ENCODE measurements around the gene HLF.

Gene HLF

DNA sequence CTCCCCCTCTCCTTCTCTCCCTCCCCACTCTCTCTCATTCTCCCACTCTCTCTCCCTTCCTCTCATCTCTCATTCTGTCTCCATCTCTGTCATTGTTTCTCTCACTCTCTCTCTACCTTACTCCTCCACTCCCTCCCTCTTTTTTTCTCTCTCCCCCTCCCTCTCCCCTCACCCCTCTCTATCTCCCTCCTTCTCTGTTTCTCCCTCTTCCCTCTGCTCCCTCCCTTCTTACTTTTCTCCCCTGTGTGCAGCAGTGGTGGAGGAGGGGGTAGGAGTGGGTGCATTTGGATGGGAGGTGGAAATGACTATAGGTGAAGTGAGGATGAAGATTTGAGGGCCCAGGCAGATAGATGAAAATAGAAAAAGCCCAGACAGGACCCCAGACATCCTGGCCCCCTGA is 70.9 kb downstream of the HLF start:
- H3K79me1 ChIP-seq (replicated peaks; ENCODE audit: low read length, poor library complexity, severe bottlenecking) = no peaks in the 10 kb centered on the region
- H3K14ac ChIP-seq (ENCODE audit: low read length in 2 of 2) = no peak overlapping the region
- no peak overlapping the region for H2BK15ac ChIP-seq (ENCODE audit: low read depth, poor library complexity, severe bottlenecking)
- no peak overlapping the region for H3K18ac ChIP-seq (ENCODE audit: low read depth in 1 of 2, low read length in 2 of 2)
- H3K4me2 ChIP-seq (ENCODE audit: low read length, poor library complexity, severe bottlenecking) = no peak overlapping the region
- no peak overlapping the region for H3K23ac ChIP-seq (ENCODE audit: low read length in 2 of 2)
- no peak overlapping the region for H3K9ac ChIP-seq (ENCODE audit: low read length)
- no peak overlapping the region for H3K4ac ChIP-seq (ENCODE audit: low read depth in 1 of 2, low read length in 2 of 2)
- no peak overlapping the region for H3K4me3 ChIP-seq (ENCODE audit: insufficient read depth in 1 of 2, low read depth in 1 of 2, low read length in 2 of 2)
- no peak overlapping the region for H4K8ac ChIP-seq (ENCODE audit: low read length)
- H2BK12ac ChIP-seq (ENCODE audit: low read length in 2 of 2) = no peak overlapping the region
- no peak for DNase-seq
- H2AFZ ChIP-seq (ENCODE audit: low read depth, low read length) = no peak overlapping the region
- no peak overlapping the region for H3K27ac ChIP-seq (ENCODE audit: low read length, poor library complexity, severe bottlenecking)
- no peak overlapping the region for H2BK120ac ChIP-seq (ENCODE audit: low read depth, low read length)
- no peak overlapping the region for H2BK5ac ChIP-seq (ENCODE audit: low read depth, low read length, poor library complexity, severe bottlenecking)
- H4K91ac ChIP-seq (ENCODE audit: low read length) = no peak overlapping the region
- H2AK5ac ChIP-seq (ENCODE audit: low read length, severe bottlenecking) = no peak overlapping the region
- H3K27me3 ChIP-seq (ENCODE audit: control insufficient read depth in 1 of 2, insufficient read depth in 1 of 2, low read length in 2 of 2) = peaks cover 14 to 31% of the 10 kb centered on the region in 2 experiments
- H3K4me1 ChIP-seq (ENCODE audit: control insufficient read depth, insufficient read depth, low read depth, low read length) = no peaks in the 10 kb centered on the region
- no peaks in the 10 kb centered on the region for H3K36me3 ChIP-seq (ENCODE audit: control insufficient read depth in 1 of 2, insufficient read depth in 2 of 2, low read depth in 1 of 2, low read length in 2 of 2)
- no peaks in the 10 kb centered on the region for H3K9me3 ChIP-seq (ENCODE audit: control insufficient read depth, low read length)

DNA sequence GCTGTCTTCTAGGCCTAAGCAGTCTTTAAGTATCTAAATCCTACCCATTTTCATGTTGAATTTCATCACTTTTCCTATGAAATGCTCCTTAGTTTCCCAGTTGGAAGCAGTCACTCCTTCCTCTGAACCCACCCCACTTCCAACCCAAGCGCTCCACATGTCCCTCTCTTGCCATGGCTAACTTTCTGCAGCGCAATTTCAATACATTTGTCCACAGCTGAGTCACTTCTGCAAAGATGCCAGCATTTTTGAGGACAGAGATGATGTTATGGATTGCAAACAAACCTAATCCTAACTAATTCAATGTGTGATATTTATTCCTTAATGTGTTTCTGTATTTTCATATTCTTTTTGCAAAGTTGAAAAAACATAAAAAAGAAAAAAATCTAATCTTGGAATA is 71.7 kb downstream of the HLF start:
- Histone ChIP-seq H3K27ac (ENCODE audit: low read length, poor library complexity, severe bottlenecking) (no peak overlapping the region), H3K4me2 (ENCODE audit: low read length, poor library complexity, severe bottlenecking) (no peak overlapping the region), H3K4me1 (ENCODE audit: control insufficient read depth, insufficient read depth, low read depth, low read length) (no peaks in the 10 kb centered on the region), H3K23ac (ENCODE audit: low read length in 2 of 2) (no peak overlapping the region), H3K36me3 (ENCODE audit: control insufficient read depth in 1 of 2, insufficient read depth in 2 of 2, low read depth in 1 of 2, low read length in 2 of 2) (no peaks in the 10 kb centered on the region), H2BK15ac (ENCODE audit: low read depth, poor library complexity, severe bottlenecking) (no peak overlapping the region), H3K18ac (ENCODE audit: low read depth in 1 of 2, low read length in 2 of 2) (no peak overlapping the region), H4K8ac (ENCODE audit: low read length) (no peak overlapping the region), H3K27me3 (ENCODE audit: control insufficient read depth in 1 of 2, insufficient read depth in 1 of 2, low read length in 2 of 2) (peaks cover 14 to 31% of the 10 kb centered on the region in 2 experiments), H3K79me1 (replicated peaks; ENCODE audit: low read length, poor library complexity, severe bottlenecking) (no peaks in the 10 kb centered on the region), H2BK5ac (ENCODE audit: low read depth, low read length, poor library complexity, severe bottlenecking) (no peak overlapping the region), H2AK5ac (ENCODE audit: low read length, severe bottlenecking) (no peak overlapping the region), H3K9ac (ENCODE audit: low read length) (no peak overlapping the region), H4K91ac (ENCODE audit: low read length) (no peak overlapping the region), H2AFZ (ENCODE audit: low read depth, low read length) (no peak overlapping the region), H2BK12ac (ENCODE audit: low read length in 2 of 2) (no peak overlapping the region), H3K4me3 (ENCODE audit: insufficient read depth in 1 of 2, low read depth in 1 of 2, low read length in 2 of 2) (no peak overlapping the region), H3K14ac (ENCODE audit: low read length in 2 of 2) (no peak overlapping the region), H3K4ac (ENCODE audit: low read depth in 1 of 2, low read length in 2 of 2) (no peak overlapping the region), H2BK120ac (ENCODE audit: low read depth, low read length) (no peak overlapping the region), H3K9me3 (ENCODE audit: control insufficient read depth, low read length) (no peaks in the 10 kb centered on the region)
- DNase-seq = no peak
- WGBS = 88% methylated on average over 1 of the region's 2 CpGs

DNA sequence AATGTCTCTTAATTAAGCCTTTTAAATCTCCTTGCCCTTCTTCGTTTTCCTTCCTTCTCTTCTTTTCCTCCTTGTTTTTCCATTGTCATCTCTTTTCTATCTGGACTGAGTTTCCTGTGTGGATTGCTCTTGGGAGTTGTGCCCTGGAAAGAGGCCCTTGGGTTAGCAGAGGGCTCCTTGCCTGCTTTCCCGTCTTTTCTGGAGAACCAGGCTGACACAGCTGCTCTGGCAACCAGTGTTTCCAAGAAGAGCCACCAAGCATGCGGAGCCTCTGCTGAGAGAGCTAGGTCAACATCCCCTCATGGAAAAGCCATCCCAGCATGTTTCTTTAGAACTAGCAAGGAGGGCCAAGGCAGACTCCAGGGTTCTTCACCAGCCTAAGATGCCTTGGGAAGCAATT is 75.4 kb downstream of the HLF start:
- no peak overlapping the region for H2BK12ac ChIP-seq (ENCODE audit: low read length in 2 of 2)
- no peak overlapping the region for H2AFZ ChIP-seq (ENCODE audit: low read depth, low read length)
- no peak overlapping the region for H3K18ac ChIP-seq (ENCODE audit: low read depth in 1 of 2, low read length in 2 of 2)
- H2AK5ac ChIP-seq (ENCODE audit: low read length, severe bottlenecking) = no peak overlapping the region
- peaks cover 14 to 20% of the 10 kb centered on the region in 2 experiments for H3K27me3 ChIP-seq (ENCODE audit: control insufficient read depth in 1 of 2, insufficient read depth in 1 of 2, low read length in 2 of 2)
- H3K36me3 ChIP-seq (ENCODE audit: control insufficient read depth in 1 of 2, insufficient read depth in 2 of 2, low read depth in 1 of 2, low read length in 2 of 2) = no peaks in the 10 kb centered on the region
- no peak overlapping the region for H3K9ac ChIP-seq (ENCODE audit: low read length)
- no peak for DNase-seq
- H3K23ac ChIP-seq (ENCODE audit: low read length in 2 of 2) = no peak overlapping the region
- no peaks in the 10 kb centered on the region for H3K79me1 ChIP-seq (replicated peaks; ENCODE audit: low read length, poor library complexity, severe bottlenecking)
- WGBS = 82% methylated on average over 3 of the region's 3 CpGs
- H3K27ac ChIP-seq (ENCODE audit: low read length, poor library complexity, severe bottlenecking) = no peak overlapping the region
- H3K9me3 ChIP-seq (ENCODE audit: control insufficient read depth, low read length) = no peaks in the 10 kb centered on the region
- no peak overlapping the region for H4K8ac ChIP-seq (ENCODE audit: low read length)
- H3K4me3 ChIP-seq (ENCODE audit: insufficient read depth in 1 of 2, low read depth in 1 of 2, low read length in 2 of 2) = no peak overlapping the region
- no peaks in the 10 kb centered on the region for H3K4me1 ChIP-seq (ENCODE audit: control insufficient read depth, insufficient read depth, low read depth, low read length)
- no peak overlapping the region for H2BK15ac ChIP-seq (ENCODE audit: low read depth, poor library complexity, severe bottlenecking)
- no peak overlapping the region for H2BK120ac ChIP-seq (ENCODE audit: low read depth, low read length)
- H2BK5ac ChIP-seq (ENCODE audit: low read depth, low read length, poor library complexity, severe bottlenecking) = no peak overlapping the region
- H4K91ac ChIP-seq (ENCODE audit: low read length) = no peak overlapping the region
- no peak overlapping the region for H3K14ac ChIP-seq (ENCODE audit: low read length in 2 of 2)
- no peak overlapping the region for H3K4me2 ChIP-seq (ENCODE audit: low read length, poor library complexity, severe bottlenecking)
- no peak overlapping the region for H3K4ac ChIP-seq (ENCODE audit: low read depth in 1 of 2, low read length in 2 of 2)

DNA sequence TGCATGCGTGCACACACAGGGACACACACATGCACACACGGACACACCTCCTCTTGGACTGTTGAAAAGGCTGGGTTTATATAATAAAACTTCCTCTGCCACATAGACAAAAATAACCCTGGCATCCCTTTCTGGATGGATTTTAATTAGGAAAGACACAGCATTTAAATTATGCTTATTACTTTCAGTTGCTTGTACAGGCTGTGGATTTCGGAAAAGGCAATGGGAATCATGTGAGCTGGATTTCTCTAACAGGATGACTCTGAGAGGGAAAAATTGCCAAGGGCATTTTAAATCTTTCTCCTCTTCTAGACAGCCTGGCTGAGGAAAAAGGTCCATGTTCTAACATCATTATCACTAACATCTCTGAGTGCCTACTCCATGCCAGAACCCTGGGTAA is 75.9 kb downstream of the HLF start:
- 100% methylated on average over 2 of the region's 3 CpGs for WGBS
- H3K18ac ChIP-seq (ENCODE audit: low read depth in 1 of 2, low read length in 2 of 2) = no peak overlapping the region

More for the DNA sequence above, 75.9 kb downstream of the HLF start:
- Histone ChIP-seq H2AFZ (ENCODE audit: low read depth, low read length) (no peak overlapping the region), H4K8ac (ENCODE audit: low read length) (no peak overlapping the region), H2BK5ac (ENCODE audit: low read depth, low read length, poor library complexity, severe bottlenecking) (no peak overlapping the region), H3K27me3 (ENCODE audit: control insufficient read depth in 1 of 2, insufficient read depth in 1 of 2, low read length in 2 of 2) (peaks cover 14 to 19% of the 10 kb centered on the region in 2 experiments), H2BK12ac (ENCODE audit: low read length in 2 of 2) (no peak overlapping the region), H4K91ac (ENCODE audit: low read length) (no peak overlapping the region), H3K36me3 (ENCODE audit: control insufficient read depth in 1 of 2, insufficient read depth in 2 of 2, low read depth in 1 of 2, low read length in 2 of 2) (no peaks in the 10 kb centered on the region), H3K4ac (ENCODE audit: low read depth in 1 of 2, low read length in 2 of 2) (no peak overlapping the region), H3K27ac (ENCODE audit: low read length, poor library complexity, severe bottlenecking) (no peak overlapping the region), H3K79me1 (replicated peaks; ENCODE audit: low read length, poor library complexity, severe bottlenecking) (no peaks in the 10 kb centered on the region), H3K14ac (ENCODE audit: low read length in 2 of 2) (no peak overlapping the region), H2AK5ac (ENCODE audit: low read length, severe bottlenecking) (no peak overlapping the region), H3K4me2 (ENCODE audit: low read length, poor library complexity, severe bottlenecking) (no peak overlapping the region), H3K9ac (ENCODE audit: low read length) (no peak overlapping the region), H2BK120ac (ENCODE audit: low read depth, low read length) (no peak overlapping the region), H3K9me3 (ENCODE audit: control insufficient read depth, low read length) (no peaks in the 10 kb centered on the region), H2BK15ac (ENCODE audit: low read depth, poor library complexity, severe bottlenecking) (no peak overlapping the region), H3K4me3 (ENCODE audit: insufficient read depth in 1 of 2, low read depth in 1 of 2, low read length in 2 of 2) (no peak overlapping the region), H3K4me1 (ENCODE audit: control insufficient read depth, insufficient read depth, low read depth, low read length) (no peaks in the 10 kb centered on the region), H3K23ac (ENCODE audit: low read length in 2 of 2) (no peak overlapping the region)
- DNase-seq = no peak

Measured in mesenchymal stem cell (in vitro differentiated cells and primary cell).